ENCODE measurements around the gene PGBD4.

GRCh38 chr15:34079904-34080303 is 22.0 kb upstream of the PGBD4 start:
- TF ChIP-seq CTCF (IDR thresholded peaks at IDR 0.05; ENCODE audit: low read length) (no peak), EZH2 (IDR thresholded peaks at IDR 0.05; ENCODE audit: borderline replicate concordance, low read length) (no peak)
